H9 (cell line): ENCODE measurements around the gene GTF3C1. TPM values are rescaled to one million over a fixed set of nuclear protein-coding genes. Genes with fewer than 3 reads are reported as not detected.

Experiments used
- DNase-seq: peaks from one replicate; pipeline ENCODE4 v3.0.0-alpha.2; 2017
- H2AFZ ChIP-seq: one replicate; pipeline ENCODE4 v1.6.1; 2013; ENCODE audit warnings: mild to moderate bottlenecking, low read length, control low read depth, moderate library complexity
- H2AK5ac ChIP-seq: 2 replicates; pipeline ENCODE4 v1.6.1; 2013; ENCODE audit warnings: low read length, control low read depth, mixed read lengths; ENCODE audit not compliant: insufficient read length
- H2BK120ac ChIP-seq: one replicate; pipeline ENCODE4 v1.6.1; 2013; ENCODE audit warnings: low read depth, mild to moderate bottlenecking, low read length, control low read depth, inconsistent platforms; ENCODE audit not compliant: poor library complexity, severe bottlenecking
- H2BK12ac ChIP-seq: 2 replicates; pipeline ENCODE4 v1.6.1; 2013; ENCODE audit warnings: low read length, control low read depth, mixed read lengths, low read depth; ENCODE audit not compliant: insufficient read length
- H2BK15ac ChIP-seq: 2 replicates; pipeline ENCODE4 v1.6.1; 2013; ENCODE audit warnings: low read depth, low read length, control low read depth
- H2BK20ac ChIP-seq: one replicate; pipeline ENCODE4 v1.6.1; 2013; ENCODE audit warnings: low read depth, mild to moderate bottlenecking, low read length, control low read depth, inconsistent platforms; ENCODE audit not compliant: poor library complexity, severe bottlenecking
- H2BK5ac ChIP-seq: 2 replicates; pipeline ENCODE4 v1.6.1; 2013; ENCODE audit warnings: low read length, control low read depth, mixed read lengths; ENCODE audit not compliant: insufficient read length
- H3K14ac ChIP-seq: 2 replicates; pipeline ENCODE4 v1.6.1; 2013; ENCODE audit warnings: low read length, control low read depth; ENCODE audit not compliant: insufficient read depth
- H3K18ac ChIP-seq: 2 replicates; pipeline ENCODE4 v1.6.1; 2013; ENCODE audit warnings: low read depth, mild to moderate bottlenecking, mixed read lengths, low read length, control low read depth; ENCODE audit not compliant: insufficient read length
- H3K23ac ChIP-seq: 2 replicates; pipeline ENCODE4 v1.6.1; 2013; ENCODE audit warnings: low read length, control low read depth, mixed read lengths, low read depth; ENCODE audit not compliant: insufficient read length
- H3K23me2 ChIP-seq: 2 replicates; pipeline ENCODE4 v1.6.1; 2013; ENCODE audit warnings: low read depth, mild to moderate bottlenecking, mixed read lengths, low read length, control low read depth; ENCODE audit not compliant: insufficient read length, poor library complexity, severe bottlenecking
- H3K27ac ChIP-seq: 2 replicates; pipeline ENCODE4 v1.5.1; 2013; ENCODE audit warnings: low read length, control low read depth, mixed read lengths, low read depth; ENCODE audit not compliant: insufficient read length
- H3K27me3 ChIP-seq: 2 replicates; pipeline ENCODE4 v1.6.1; 2013; ENCODE audit warnings: low read length, control low read depth, inconsistent platforms; ENCODE audit not compliant: insufficient read depth
- H3K4ac ChIP-seq: 2 replicates; pipeline ENCODE4 v1.6.1; 2013; ENCODE audit warnings: low read depth, mild to moderate bottlenecking, control low read depth, inconsistent platforms, low read length, moderate library complexity
- H3K4me1 ChIP-seq: 2 replicates; pipeline ENCODE4 v1.6.1; 2013; ENCODE audit warnings: low read length, control low read depth, inconsistent platforms; ENCODE audit not compliant: insufficient read depth
- H3K4me2 ChIP-seq: 2 replicates; pipeline ENCODE4 v1.6.1; 2013; ENCODE audit warnings: low read length, control low read depth, mixed read lengths; ENCODE audit not compliant: insufficient read length, insufficient read depth
- H3K56ac ChIP-seq: 2 replicates; pipeline ENCODE4 v1.6.1; 2013; ENCODE audit warnings: low read depth, mild to moderate bottlenecking, mixed read lengths, low read length, control low read depth; ENCODE audit not compliant: insufficient read length
- H3K79me1 ChIP-seq: 2 replicates; pipeline ENCODE4 v1.6.1; 2013; ENCODE audit warnings: low read depth, mild to moderate bottlenecking, moderate library complexity, low read length, control low read depth, inconsistent platforms; ENCODE audit not compliant: insufficient read depth, poor library complexity, severe bottlenecking
- H3K79me2 ChIP-seq: 2 replicates; pipeline ENCODE4 v1.6.1; 2013; ENCODE audit warnings: low read length, control low read depth, inconsistent platforms; ENCODE audit not compliant: insufficient read depth
- H3K9ac ChIP-seq: 2 replicates; pipeline ENCODE4 v1.6.1; 2013; ENCODE audit warnings: low read length, control low read depth, mixed read lengths; ENCODE audit not compliant: insufficient read length; ENCODE audit errors: extremely low read depth
- H3K9me3 ChIP-seq: one replicate; pipeline ENCODE4 v1.6.1; 2013; ENCODE audit warnings: low read depth, low read length, inconsistent platforms; ENCODE audit not compliant: control insufficient read depth
- H3T11ph ChIP-seq: one replicate; pipeline ENCODE4 v1.6.1; 2013; ENCODE audit warnings: mild to moderate bottlenecking, low read length, control low read depth, inconsistent platforms
- H4K20me1 ChIP-seq: one replicate; pipeline ENCODE4 v1.6.1; 2013; ENCODE audit not compliant: control insufficient read depth, insufficient read length, insufficient read depth
- H4K5ac ChIP-seq: 2 replicates; pipeline ENCODE4 v1.6.1; 2013; ENCODE audit warnings: low read depth, mild to moderate bottlenecking, mixed read lengths, low read length, control low read depth; ENCODE audit not compliant: insufficient read length
- H4K8ac ChIP-seq: replicated peaks from 2 replicates; pipeline ENCODE4 v1.6.1; 2013; ENCODE audit warnings: low read length, control low read depth, mixed read lengths, low read depth; ENCODE audit not compliant: insufficient read length
- H4K91ac ChIP-seq: 2 replicates; pipeline ENCODE4 v1.6.1; 2013; ENCODE audit warnings: low read depth, mild to moderate bottlenecking, moderate library complexity, mixed read lengths, low read length, control low read depth; ENCODE audit not compliant: insufficient read length
- H3K27ac Mint-ChIP-seq, 3 experiments: 2 replicates in 2 of 3; 3 replicates in 1 of 3; pipeline ENCODE4 v1.8.0; 2020 to 2021; ENCODE audit warnings: mixed read lengths in 3 of 3, mild to moderate bottlenecking in 1 of 3, moderate library complexity in 1 of 3
- H3K27me3 Mint-ChIP-seq: 2 replicates; pipeline ENCODE4 v1.8.0; 2021; ENCODE audit warnings: low read depth, mild to moderate bottlenecking, moderate library complexity, mixed read lengths
- H3K36me3 Mint-ChIP-seq, 3 experiments: 2 replicates in 2 of 3; 3 replicates in 1 of 3; pipeline ENCODE4 v1.8.0; 2020 to 2021; ENCODE audit warnings: low read depth in 3 of 3, mixed read lengths in 3 of 3; ENCODE audit not compliant: insufficient read depth in 1 of 3
- H3K4me1 Mint-ChIP-seq, 2 experiments: 2 replicates each; pipeline ENCODE4 v1.8.0; 2020; ENCODE audit warnings: mixed read lengths in 2 of 2
- H3K4me3 Mint-ChIP-seq, 2 experiments: 2 replicates in 1 of 2; 3 replicates in 1 of 2; pipeline ENCODE4 v1.8.0; 2020 to 2021; ENCODE audit warnings: mild to moderate bottlenecking in 2 of 2, mixed read lengths in 2 of 2, moderate library complexity in 1 of 2
- H3K9me3 Mint-ChIP-seq, 2 experiments: 2 replicates in 1 of 2; 3 replicates in 1 of 2; pipeline ENCODE4 v1.8.0; 2020; ENCODE audit warnings: mild to moderate bottlenecking in 2 of 2, mixed read lengths in 2 of 2, moderate library complexity in 1 of 2
- CTCF ChIP-seq: fragments of 200-600 bp; sonication (generic); conservative IDR thresholded peaks from 3 replicates; pipeline ENCODE4 v1.8.0; 2021; ENCODE audit warnings: antibody characterized with exemption, mild to moderate bottlenecking
- WGBS: extraction: QIAGEN DNeasy Blood & Tissue Kit; methylation state at CpG from one replicate; pipeline ENCODE4 v1.1.7; 2013; ENCODE audit warnings: missing lambda C conversion rate, low lambda C conversion rate, mixed read lengths; ENCODE audit not compliant: insufficient read length; ENCODE audit errors: extremely low coverage; 5-methylcytosine and 5-hydroxymethylcytosine counted together
- total RNA-seq: library from RNA; stranded (reverse); gene quantifications from 2 replicates; pipeline ENCODE4 v1.2.1, GENCODE V29; 2021

GTF3C1 gene
- total RNA-seq, 1 experiment from 2014 or later = 113 TPM

- Mint-ChIP-seq H3K4me3 (no peak overlapping the region), H3K36me3 (peaks cover 12 to 16% (median 13%) of the 10 kb centered on the region in 3 experiments), H3K9me3 (peaks cover 16 to 22% of the 10 kb centered on the region in 2 experiments), H3K27me3 (peaks cover 4% of the 10 kb centered on the region; the same call in 1 of the 2 replicates), H3K27ac (no peak overlapping the region), H3K4me1 (peaks cover under 1% of the 10 kb centered on the region in 2 experiments; a peak in 3 of 4 replicates)
- Histone ChIP-seq H3K14ac (no peak overlapping the region), H3K4me1 (no peaks in the 10 kb centered on the region; the same call in 1 of the 2 replicates), H2AK5ac (no peak overlapping the region), H4K20me1 (no peaks in the 10 kb centered on the region), H3K18ac (no peak overlapping the region), H4K8ac (no peak overlapping the region), H3K4ac (no peak overlapping the region), H3K79me2 (no peaks in the 10 kb centered on the region), H3K79me1 (no peaks in the 10 kb centered on the region), H3K9ac (no peak overlapping the region), H3K27ac (no peak overlapping the region), H2BK15ac (no peak overlapping the region), H2BK5ac (no peak overlapping the region), H4K5ac (no peak overlapping the region), H2BK120ac (no peak overlapping the region), H3K9me3 (peaks cover 15% of the 10 kb centered on the region), H2BK12ac (no peak overlapping the region), H3K27me3 (no peaks in the 10 kb centered on the region), H2AFZ (no peak overlapping the region), H3K56ac (no peak overlapping the region), H3T11ph (no peak overlapping the region), H3K23me2 (no peaks in the 10 kb centered on the region), H3K23ac (no peak overlapping the region), H3K4me2 (no peak overlapping the region), H4K91ac (no peak overlapping the region), H2BK20ac (no peak overlapping the region)
- WGBS = no CpG with 5 or more reads among the region's 5 CpGs
- TF ChIP-seq CTCF = no peak
- DNase-seq = no peak
These were observed 105.2 kb downstream of the GTF3C1 start for GRCh38 chr16:27444470-27444869.
